HG03066 (cell line): ENCODE measurements around the gene CCDC187.
"Not testable (repeated sequence)": the region's sequence is repeated elsewhere in the genome, so short reads cannot be mapped to it uniquely, and the experiment has no call there.

Experiments
- ATAC-seq: cut with Tn5 transposase; IDR thresholded peaks from one replicate; pipeline ENCODE4 v1.9.1; 2021; ENCODE audit warnings: low read depth; ENCODE audit not compliant: unreplicated experiment

CCDC187 gene

GRCh38 chr9:136303825-136304416 lies at the start of gene CCDC187:
Gene CCDC187 (minus strand): TSS chr9:136304094. CDS start chr9:136303830, 264 bp downstream.
- no peak for ATAC-seq

- no peak for ATAC-seq
Observed at GRCh38 chr9:136353088-136353487, 49.2 kb upstream of the CCDC187 start.

- no peak for ATAC-seq
Observed at GRCh38 chr9:136352682-136353081, 48.8 kb upstream of the CCDC187 start.

- ATAC-seq, result not testable (repeated sequence)
Observed at GRCh38 chr9:136351868-136352267, 48.0 kb upstream of the CCDC187 start.

- ATAC-seq, result no peak
Observed at GRCh38 chr9:136351252-136351800, 47.4 kb upstream of the CCDC187 start.

GRCh38 chr9:136349546-136349945 lies 45.7 kb upstream of the CCDC187 start:
- no peak for ATAC-seq

GRCh38 chr9:136348691-136349090 lies 44.8 kb upstream of the CCDC187 start:
- no peak for ATAC-seq

- ATAC-seq, result no peak
Observed at GRCh38 chr9:136347472-136348256, 43.8 kb upstream of the CCDC187 start.

GRCh38 chr9:136346927-136347465 lies 43.1 kb upstream of the CCDC187 start:
- ATAC-seq, result no peak

- no peak for ATAC-seq
Observed at GRCh38 chr9:136346157-136346481, 42.2 kb upstream of the CCDC187 start.

GRCh38 chr9:136345281-136346156 lies 41.6 kb upstream of the CCDC187 start:
- ATAC-seq, result no peak

- ATAC-seq, result no peak
Observed at GRCh38 chr9:136344544-136345280, 40.8 kb upstream of the CCDC187 start.

- no peak for ATAC-seq
Observed at GRCh38 chr9:136343884-136344269, 40.0 kb upstream of the CCDC187 start.

- ATAC-seq, result no peak
Observed at GRCh38 chr9:136343121-136343883, 39.4 kb upstream of the CCDC187 start.

- ATAC-seq, result no peak
Observed at GRCh38 chr9:136342181-136343120, 38.6 kb upstream of the CCDC187 start.

- no peak for ATAC-seq
Observed at GRCh38 chr9:136341769-136342168, 37.9 kb upstream of the CCDC187 start.

- ATAC-seq, result no peak
Observed at GRCh38 chr9:136341042-136341655, 37.3 kb upstream of the CCDC187 start.
